ENCODE measurements around the gene ADAMTS15. TPM values are rescaled to one million over a fixed set of nuclear protein-coding genes. Genes with fewer than 3 reads are reported as not detected.
A peak's percentile ranks its signal among the peaks of the same experiment; 100 is the strongest.

Gene ADAMTS15
- total RNA-seq, 4 donors from 2014 or later = 1.6 to 8.2 (median 2.4) TPM

- DNase-seq = no peak
- in situ Hi-C loops (cut with MboI; ENCODE audit: low pct_ligation_motif_present in 1 of 4, low pct_unique_long_range_greater_than_20kb in 1 of 4, low sequenced_read_pairs in 3 of 4) = loop anchor here in 2 of 4 donors (10.0 to 25.0 kb wide), 2 partner anchors 230 to 433 kb away; no protein-coding TSS in a partner anchor
- no peak overlapping the region for H3K4me3 ChIP-seq
- H3K27ac ChIP-seq = no peak overlapping the region
- peaks cover 5 to 24% (median 13%) of the 10 kb centered on the region in 4 donors for H3K4me1 ChIP-seq
- TF ChIP-seq POLR2AphosphoS5 (IDR thresholded peaks at IDR 0.05) (no peak), POLR2A (IDR thresholded peaks at IDR 0.05) (no peak), CTCF (IDR thresholded peaks at IDR 0.05) (no peak), EP300 (IDR thresholded peaks at IDR 0.05; ENCODE audit: low read depth) (no peak)
- 35 to 39% methylated on average over 3 of the region's 3 CpGs for WGBS, 2 donors (ENCODE audit: low coverage in 1 of 2)
- no peaks in the 10 kb centered on the region for H3K36me3 ChIP-seq
- no peaks in the 10 kb centered on the region for H3K9me3 ChIP-seq
- intact Hi-C loops (cut with DNase I; ENCODE audit: low total_unique reads) = loop anchor here (5.0 to 10.0 kb wide), 2 partner anchors 193 to 460 kb away; no protein-coding TSS in a partner anchor
- peaks cover 38% of the 10 kb centered on the region for H3K27me3 ChIP-seq
Observed at GRCh38 chr11:130431801-130432200, 16.6 kb upstream of the ADAMTS15 start.

- in situ Hi-C loops (cut with MboI; ENCODE audit: low pct_ligation_motif_present in 1 of 4, low pct_unique_long_range_greater_than_20kb in 1 of 4, low sequenced_read_pairs in 3 of 4) = loop anchor here in 2 of 4 donors (10.0 to 25.0 kb wide), 2 partner anchors 229 to 431 kb away; no protein-coding TSS in a partner anchor
- peaks cover 5 to 13% (median 8%) of the 10 kb centered on the region in 4 donors for H3K4me1 ChIP-seq
- peaks cover 26% of the 10 kb centered on the region for H3K27me3 ChIP-seq
- intact Hi-C loops (cut with DNase I; ENCODE audit: low total_unique reads) = loop anchor here (5.0 to 10.0 kb wide), 2 partner anchors 191 to 459 kb away; no protein-coding TSS in a partner anchor
- no peak overlapping the region for H3K27ac ChIP-seq
- no peak for DNase-seq
- no peak overlapping the region for H3K4me3 ChIP-seq
- H3K36me3 ChIP-seq = no peaks in the 10 kb centered on the region
- TF ChIP-seq POLR2AphosphoS5 (IDR thresholded peaks at IDR 0.05) (no peak), CTCF (IDR thresholded peaks at IDR 0.05) (no peak), EP300 (IDR thresholded peaks at IDR 0.05; ENCODE audit: low read depth) (no peak), POLR2A (IDR thresholded peaks at IDR 0.05) (no peak)
- WGBS, 2 donors (ENCODE audit: low coverage in 1 of 2) = 80 to 86% methylated on average over 1 to 4 of the region's 4 CpGs
- no peaks in the 10 kb centered on the region for H3K9me3 ChIP-seq
Observed at GRCh38 chr11:130433357-130433756, 15.1 kb upstream of the ADAMTS15 start.

- no peak for TF ChIP-seq POLR2AphosphoS5 (IDR thresholded peaks at IDR 0.05)
- TF ChIP-seq EP300 (IDR thresholded peaks at IDR 0.05; ENCODE audit: low read depth) = no peak
- TF ChIP-seq CTCF (IDR thresholded peaks at IDR 0.05) = peak; percentile 64 to 94 (median 73)
- TF ChIP-seq POLR2A (IDR thresholded peaks at IDR 0.05) = no peak
- H3K4me3 ChIP-seq = peak overlapping the region; percentile 31 to 56 (median 46)
- no peaks in the 10 kb centered on the region for H3K9me3 ChIP-seq
- peaks cover 5 to 10% (median 7%) of the 10 kb centered on the region in 4 donors for H3K4me1 ChIP-seq
- peak overlapping the region; percentile 39 to 80 (median 74) for H3K27ac ChIP-seq
- no peaks in the 10 kb centered on the region for H3K36me3 ChIP-seq
- intact Hi-C loops (cut with DNase I; ENCODE audit: low total_unique reads) = loop anchor here (1.0 to 10.0 kb wide), 3 partner anchors 190 to 458 kb away; no protein-coding TSS in a partner anchor
- peak; percentile 74 for DNase-seq
- peaks cover 13% of the 10 kb centered on the region for H3K27me3 ChIP-seq
- 0% methylated on average over 7 to 20 of the region's 20 CpGs for WGBS, 2 donors (ENCODE audit: low coverage in 1 of 2)
- in situ Hi-C loops (cut with MboI; ENCODE audit: low pct_ligation_motif_present in 1 of 4, low pct_unique_long_range_greater_than_20kb in 1 of 4, low sequenced_read_pairs in 3 of 4) = loop anchor here in 3 of 4 donors (5.0 to 25.0 kb wide), 3 partner anchors 228 to 430 kb away; no protein-coding TSS in a partner anchor
Observed at GRCh38 chr11:130434521-130435223, 13.8 kb upstream of the ADAMTS15 start.

GRCh38 chr11:130435671-130436070 lies 12.8 kb upstream of the ADAMTS15 start:
- no peak overlapping the region for H3K27ac ChIP-seq
- TF ChIP-seq POLR2AphosphoS5 (IDR thresholded peaks at IDR 0.05) (no peak), EP300 (IDR thresholded peaks at IDR 0.05; ENCODE audit: low read depth) (no peak), CTCF (IDR thresholded peaks at IDR 0.05) (no peak), POLR2A (IDR thresholded peaks at IDR 0.05) (no peak)
- no peak overlapping the region for H3K4me3 ChIP-seq
- WGBS, 2 donors (ENCODE audit: low coverage in 1 of 2) = 56 to 63% methylated on average over 4 of the region's 4 CpGs
- in situ Hi-C loops (cut with MboI; ENCODE audit: low pct_ligation_motif_present in 1 of 4, low pct_unique_long_range_greater_than_20kb in 1 of 4, low sequenced_read_pairs in 3 of 4) = loop anchor here in 3 of 4 donors (5.0 to 25.0 kb wide), 3 partner anchors 227 to 429 kb away; no protein-coding TSS in a partner anchor
- H3K9me3 ChIP-seq = no peaks in the 10 kb centered on the region
- intact Hi-C loops (cut with DNase I; ENCODE audit: low total_unique reads) = loop anchor here (1.0 to 10.0 kb wide), 2 partner anchors 189 to 427 kb away; no protein-coding TSS in a partner anchor
- no peaks in the 10 kb centered on the region for H3K36me3 ChIP-seq
- DNase-seq = no peak
- H3K4me1 ChIP-seq = peaks cover 5 to 10% (median 7%) of the 10 kb centered on the region in 4 donors
- H3K27me3 ChIP-seq = peaks cover 3% of the 10 kb centered on the region
